Stimulated activated CD8-positive, alpha-beta memory T cell treated with anti-CD3 and anti-CD28 coated beads, Interleukin-7, amount 100 ng/mL, for 48 hours (primary cell): ENCODE measurements around the gene PARP12.

Experiments used
- DNase-seq, 2 donors: peaks; one replicate each; pipeline ENCODE4 v3.0.0-alpha.2; 2020; ENCODE audit warnings: low read depth in 1 of 2; ENCODE audit errors: extremely low read depth in 1 of 2

Gene PARP12

DNA sequence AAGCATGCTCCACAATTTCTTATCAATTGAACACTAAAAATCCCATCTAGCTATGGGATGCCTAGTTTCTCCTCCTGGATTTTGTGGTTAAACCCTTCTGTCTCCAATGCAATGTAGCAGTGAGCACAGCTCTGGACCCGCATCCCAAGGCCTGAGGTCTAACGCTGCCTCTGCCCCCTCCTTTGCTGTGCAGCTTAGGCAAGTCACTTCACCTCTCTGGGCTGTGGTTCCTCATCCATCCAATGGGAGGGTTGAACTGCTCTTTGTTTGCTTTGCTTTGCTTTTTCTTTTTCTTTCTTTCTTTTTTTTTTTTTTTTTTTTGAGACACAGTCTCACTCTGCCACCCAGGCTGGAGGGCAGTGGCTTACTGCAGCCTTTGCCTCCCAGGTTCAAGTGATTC is 69.2 kb downstream of the PARP12 start:
- no peak for DNase-seq

DNA sequence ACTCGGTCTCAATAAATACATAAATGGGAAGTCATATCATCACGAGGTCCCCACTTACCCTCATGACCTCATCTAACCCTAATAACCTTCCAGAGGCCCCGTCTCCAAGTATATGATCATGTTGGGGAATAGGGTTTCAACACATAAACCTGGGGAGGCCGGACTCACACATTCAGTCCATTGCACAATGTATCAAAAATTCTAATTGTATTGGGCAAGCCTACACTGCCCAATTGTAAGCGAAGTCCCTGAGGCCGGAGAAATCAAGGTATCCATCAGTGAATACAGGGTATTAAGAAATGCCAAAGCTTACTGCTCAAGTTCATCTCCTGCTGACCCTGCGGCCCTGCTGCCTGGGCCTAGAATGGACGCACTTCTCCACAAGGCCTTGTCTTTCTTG is 69.6 kb downstream of the PARP12 start:
- no peak for DNase-seq

DNA sequence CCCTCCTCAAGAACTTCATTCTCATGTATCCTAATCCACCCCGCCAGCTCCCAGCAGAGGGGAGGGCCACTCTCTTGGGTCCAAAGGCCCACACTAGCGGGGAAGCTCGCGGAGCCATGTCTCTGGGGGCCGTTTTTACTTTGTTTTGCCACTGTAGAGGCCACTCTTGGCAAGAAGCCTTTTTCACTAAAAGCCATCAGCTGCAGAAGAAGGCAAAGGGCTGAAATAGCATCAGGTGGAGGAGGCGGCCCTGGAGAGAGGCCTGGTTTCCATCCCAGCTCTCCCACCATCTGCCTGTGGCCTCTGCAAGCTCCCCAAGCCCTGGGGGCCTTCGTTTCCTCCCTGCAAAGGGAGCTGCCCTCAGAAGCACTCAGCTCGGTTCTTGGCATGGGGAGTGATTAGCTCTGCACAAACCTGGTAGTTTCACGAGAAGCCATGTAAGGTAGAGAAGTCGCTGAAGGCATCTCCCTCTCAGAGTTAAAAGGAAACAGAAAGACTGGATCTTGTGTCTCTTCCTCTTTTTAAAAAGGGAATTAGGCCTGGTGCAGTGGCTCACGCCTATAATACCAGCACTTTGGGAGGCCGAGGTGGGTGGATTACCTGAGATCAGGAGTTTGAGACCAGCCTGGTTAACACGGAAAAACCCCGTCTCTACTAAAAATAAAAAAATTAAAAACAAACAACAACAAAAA is 70.3 kb downstream of the PARP12 start:
- no peak for DNase-seq

DNA sequence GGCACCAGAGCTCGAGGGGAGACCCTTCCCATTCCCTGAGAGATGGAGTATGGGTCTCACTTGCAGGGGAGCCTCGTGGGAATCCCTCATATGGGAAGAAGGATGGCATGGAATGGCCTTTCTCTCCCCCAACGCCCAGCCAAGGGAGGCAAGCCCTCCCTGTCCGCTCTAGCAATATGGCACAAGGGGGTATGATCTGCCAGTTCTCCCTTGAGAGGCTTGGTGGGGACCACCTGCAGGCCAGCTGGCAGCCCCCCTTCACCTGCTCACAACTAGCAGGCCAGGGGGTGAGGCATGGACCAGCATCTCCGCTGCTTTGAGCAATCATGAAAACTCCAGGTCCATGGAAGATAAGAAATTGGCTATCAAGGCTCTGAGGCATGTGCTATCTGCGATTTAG is 70.8 kb downstream of the PARP12 start:
- no peak for DNase-seq

DNA sequence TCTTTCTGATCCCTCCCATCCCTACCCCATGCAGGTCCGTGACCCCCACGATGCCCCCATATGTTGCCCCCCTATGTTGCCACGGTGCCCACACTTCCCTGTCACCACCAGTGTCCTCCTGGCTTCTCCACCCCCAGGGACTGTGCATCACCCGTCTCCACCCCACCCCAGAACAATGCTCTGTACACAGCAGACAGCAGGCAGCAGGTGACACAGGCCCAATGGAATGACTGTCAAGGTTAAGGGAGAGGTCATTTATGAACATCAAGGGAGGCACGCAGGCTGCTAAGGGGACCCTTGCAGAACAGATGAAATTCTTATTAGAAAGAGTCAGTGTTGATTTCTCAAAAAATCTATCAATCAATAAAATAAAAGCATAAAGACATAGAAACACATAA is 71.5 kb downstream of the PARP12 start:
- no peak for DNase-seq

DNA sequence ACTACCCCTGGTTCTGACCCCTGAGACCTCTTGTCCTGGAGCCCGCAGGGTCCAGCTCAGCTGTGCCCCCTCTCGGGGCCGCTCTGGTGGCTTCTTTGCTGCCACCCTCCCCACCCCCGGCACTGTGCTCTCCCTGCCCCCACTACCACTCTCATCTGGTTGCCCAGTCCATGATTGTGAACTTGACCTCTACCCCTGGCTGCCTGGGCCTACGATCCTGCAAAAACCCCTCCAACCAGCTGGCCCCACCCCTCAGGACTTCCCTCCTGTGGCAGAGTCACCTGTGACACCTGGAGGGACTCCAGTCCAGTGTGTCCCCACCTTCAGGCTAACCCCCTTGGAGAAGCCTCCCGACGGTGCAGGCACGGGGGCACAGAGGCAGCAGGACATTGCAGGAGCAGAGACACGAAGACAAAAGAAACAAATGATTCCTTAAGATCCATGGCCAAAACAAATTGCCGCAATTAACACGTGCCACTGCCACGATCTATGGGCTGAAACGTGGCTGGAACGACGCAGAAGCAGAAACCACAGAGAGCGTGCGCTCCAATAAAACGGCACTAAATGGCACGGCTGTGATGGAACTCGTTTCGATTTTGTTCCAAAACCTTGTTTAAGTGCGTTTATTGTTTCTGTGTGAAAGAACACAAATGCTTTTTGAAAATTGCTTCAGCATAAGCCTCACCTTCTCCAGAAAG is 72.0 kb downstream of the PARP12 start:
- no peak for DNase-seq

DNA sequence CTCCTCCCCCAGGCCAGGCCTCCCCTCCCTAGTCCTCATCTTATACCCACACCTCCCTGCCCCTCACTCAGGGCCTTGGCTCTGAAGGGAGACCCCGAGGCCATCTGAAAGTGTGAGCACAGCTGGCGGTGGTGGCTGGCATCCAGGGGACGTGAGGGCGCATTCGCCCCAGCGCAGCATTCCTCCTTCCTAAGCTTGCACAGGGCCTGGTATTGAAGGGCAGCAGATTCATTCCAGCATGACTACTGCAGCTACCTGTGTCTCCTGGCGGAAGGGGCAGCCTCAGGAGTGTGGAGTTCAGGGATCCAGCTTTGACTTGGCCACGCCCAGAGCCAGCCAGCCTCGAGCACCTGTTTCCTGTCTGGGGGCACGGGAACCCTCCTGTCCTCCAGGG is 72.6 kb downstream of the PARP12 start:
- no peak for DNase-seq

DNA sequence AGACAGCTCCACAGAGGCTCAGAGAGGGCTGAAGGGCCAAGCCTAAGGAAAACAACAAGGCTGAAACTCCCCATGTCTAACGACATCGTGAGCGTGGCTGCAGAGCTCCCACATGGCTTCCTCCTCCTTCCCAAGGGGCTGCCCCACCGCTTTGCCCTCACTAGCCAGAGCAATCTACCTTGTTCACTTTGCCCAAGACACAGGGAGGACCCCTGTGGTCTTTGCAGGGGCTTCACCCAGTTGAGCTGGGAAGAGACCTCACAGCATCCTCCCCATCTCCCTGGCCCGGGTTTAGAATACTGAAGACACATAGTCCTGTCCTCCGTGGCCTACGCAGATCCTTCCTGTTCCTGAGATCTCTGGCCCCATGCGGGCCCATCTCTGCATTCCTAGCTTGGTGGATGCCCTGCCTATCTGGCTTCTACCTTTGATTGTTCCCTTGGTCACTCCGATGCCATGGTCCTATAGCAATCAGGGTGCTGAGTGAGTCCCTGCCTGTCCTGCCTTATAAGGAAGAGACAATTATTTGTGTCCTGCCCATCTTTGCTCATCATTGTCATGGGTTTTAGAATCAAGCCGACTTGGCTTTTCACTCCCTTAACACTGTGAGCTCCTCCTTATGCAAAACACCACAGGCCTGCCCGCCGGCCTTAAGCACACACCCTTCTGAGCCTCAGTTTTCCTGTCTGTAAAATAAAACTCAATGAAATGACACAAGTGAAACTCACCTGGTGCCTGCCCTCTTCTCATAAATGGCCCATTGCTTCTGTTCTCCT is 73.2 kb downstream of the PARP12 start:
- DNase-seq, result no peak

DNA sequence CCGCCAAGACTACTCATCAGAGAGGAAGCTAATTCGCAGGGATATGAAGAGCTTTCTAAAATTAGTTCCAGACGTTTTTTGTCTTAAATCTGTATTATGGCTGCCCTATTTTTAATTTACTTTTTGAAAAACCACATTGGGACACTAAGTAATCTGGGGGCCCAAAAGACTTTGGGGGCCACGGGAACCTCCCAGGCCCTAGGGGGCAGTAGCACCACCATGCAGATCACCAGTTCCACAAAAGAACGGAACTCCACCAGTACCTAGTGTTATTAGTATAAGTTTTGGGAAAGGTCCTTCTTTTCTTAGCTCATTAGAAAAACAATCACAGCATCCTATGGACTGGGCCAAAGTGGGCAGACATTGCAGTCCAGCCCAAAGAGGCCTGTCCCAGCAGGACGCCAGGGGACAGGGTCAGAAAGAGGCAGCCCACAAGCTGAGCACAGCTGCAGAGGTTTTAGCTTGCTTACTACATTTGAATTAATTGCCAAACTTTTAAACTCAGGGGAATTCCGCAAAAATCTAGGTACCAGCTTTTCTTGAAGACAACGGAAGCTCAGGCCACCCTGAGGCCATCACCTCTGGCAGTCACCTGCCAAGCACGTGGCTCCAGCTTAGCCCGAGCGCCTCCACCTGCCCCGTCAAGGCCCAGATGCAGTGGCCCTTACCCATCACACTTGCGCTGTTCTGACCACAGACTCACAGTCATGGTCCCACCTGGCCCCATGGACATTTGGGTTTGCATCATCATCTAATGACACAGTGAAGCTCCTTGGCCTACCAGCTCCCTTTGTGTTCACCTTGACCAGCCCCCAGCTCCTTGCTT is 74.8 kb downstream of the PARP12 start:
- DNase-seq, result no peak

DNA sequence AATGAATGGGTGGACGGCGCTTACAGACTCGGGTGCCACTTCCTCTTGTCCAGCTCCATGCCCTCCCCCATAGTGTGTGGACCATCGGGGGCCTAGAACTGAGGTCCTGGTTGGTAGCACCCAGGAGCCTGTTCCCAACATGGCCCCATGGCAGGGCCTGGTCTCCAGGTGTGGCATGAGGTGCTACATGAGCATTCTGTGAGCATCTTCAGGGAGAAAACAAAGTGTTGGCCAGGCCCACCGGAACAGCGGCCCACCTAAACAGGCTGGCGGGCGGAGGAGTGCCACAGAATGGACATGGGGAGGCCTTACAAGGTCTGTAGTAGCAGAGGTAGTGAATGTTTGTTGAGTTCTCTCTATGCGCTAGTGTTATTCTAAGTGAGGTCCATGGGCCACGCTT is 76.9 kb downstream of the PARP12 start:
- no peak for DNase-seq

DNA sequence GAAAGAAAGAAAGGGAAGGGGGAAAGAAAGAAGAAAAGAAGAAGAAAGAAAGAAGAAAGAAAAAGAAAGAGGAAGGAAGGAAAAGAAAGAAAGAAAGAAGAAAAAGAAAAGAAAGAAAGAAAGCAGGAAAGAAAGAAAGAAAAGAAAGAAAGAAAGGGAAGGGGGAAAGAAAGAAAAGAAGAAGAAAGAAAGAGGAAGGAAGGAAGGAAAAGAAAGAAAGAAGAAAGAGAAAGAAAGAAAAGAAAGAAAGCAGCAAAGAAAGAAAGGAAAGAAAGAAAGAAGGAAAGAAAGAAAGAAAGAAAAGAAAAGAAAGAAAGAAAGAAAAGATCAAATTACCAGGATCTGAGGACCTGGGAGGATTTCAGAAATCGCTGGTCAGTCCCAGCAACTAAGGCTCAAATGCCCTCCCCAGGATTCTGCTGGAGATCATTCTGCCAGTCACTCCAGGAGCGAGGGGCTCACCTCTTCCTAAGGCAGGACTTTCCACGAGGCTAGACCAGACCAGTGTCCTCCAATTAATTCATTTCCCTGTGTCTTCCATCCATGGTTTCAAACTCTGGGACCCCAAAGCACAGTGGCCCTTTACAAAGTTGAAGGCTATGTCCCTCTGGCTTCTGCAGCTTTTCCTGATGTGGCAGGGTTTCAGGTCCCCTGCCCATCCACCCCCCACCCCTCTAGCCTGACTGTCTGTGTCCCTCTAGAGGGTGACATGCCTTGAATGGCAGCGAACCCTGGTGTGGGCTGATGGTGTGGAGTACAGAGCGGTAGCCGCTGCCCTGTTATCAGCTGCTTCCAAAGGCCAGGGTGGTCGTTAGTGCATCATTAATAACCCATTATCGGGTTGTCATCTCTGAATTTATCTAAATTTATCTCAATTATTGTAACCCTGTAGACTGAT is 77.9 kb downstream of the PARP12 start:
- DNase-seq, result no peak

DNA sequence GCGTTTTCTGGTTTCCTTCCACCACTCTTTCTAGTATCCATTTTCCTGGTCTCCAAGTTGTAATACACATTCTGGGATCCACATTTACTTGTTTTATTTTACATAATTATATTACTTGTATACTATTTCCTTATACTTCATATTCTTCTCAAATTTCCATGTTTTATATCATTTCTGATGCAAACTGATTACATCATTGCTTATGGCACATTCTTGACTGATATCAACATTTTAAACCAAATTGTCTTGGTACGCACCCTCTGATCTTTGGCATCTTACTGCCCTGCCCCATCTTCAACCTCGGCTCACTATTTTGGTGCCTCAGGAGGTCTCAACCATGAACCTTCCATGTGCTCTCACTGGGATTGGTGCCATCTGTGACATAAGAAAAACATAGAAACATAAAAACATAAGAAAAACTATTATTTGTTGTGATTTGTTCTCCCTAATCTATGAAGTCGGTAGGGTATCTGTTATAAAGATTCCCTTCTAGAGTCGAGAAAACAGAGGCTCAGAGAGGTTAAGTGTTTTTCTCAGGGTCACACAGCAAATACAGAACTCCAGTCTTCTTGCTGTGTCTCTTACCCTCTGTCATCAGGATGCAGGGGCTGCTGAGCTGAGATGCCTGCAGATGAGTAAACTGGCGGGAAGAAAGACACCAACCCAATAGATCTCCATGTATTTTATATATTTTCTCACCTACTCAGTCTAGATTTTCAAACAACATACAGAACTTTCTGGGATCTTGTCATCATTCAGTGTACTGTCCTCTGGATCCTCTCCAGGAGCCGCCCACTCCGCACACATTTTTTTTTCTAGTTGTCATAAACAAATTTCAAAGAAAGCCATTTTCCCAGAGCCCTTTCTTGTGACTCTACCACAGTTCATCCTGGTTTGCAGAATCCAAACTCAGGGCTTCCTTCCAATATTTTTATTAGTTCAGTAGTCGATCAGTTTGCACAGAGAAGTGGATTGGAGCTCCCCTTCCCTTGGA is 79.5 kb downstream of the PARP12 start:
- DNase-seq, result no peak

DNA sequence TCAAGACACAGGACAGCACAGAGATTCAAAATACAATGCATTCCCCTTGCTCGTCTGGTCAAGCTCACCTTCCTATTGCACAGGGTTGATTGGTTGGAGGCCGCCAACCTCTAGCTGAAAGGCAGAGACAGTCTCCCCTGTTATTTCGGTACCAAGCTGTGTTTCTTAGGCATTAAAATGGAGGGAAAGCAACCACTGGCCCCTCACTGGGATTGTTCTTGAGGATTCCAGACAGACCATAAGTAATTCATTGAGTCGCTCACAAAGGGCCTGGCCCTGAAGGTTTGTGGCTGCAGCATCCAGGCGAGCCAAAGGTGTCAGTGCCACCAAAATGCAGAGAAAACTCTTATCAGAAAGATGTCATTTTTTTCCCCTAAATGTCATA is 81.2 kb downstream of the PARP12 start:
- DNase-seq, result no peak

DNA sequence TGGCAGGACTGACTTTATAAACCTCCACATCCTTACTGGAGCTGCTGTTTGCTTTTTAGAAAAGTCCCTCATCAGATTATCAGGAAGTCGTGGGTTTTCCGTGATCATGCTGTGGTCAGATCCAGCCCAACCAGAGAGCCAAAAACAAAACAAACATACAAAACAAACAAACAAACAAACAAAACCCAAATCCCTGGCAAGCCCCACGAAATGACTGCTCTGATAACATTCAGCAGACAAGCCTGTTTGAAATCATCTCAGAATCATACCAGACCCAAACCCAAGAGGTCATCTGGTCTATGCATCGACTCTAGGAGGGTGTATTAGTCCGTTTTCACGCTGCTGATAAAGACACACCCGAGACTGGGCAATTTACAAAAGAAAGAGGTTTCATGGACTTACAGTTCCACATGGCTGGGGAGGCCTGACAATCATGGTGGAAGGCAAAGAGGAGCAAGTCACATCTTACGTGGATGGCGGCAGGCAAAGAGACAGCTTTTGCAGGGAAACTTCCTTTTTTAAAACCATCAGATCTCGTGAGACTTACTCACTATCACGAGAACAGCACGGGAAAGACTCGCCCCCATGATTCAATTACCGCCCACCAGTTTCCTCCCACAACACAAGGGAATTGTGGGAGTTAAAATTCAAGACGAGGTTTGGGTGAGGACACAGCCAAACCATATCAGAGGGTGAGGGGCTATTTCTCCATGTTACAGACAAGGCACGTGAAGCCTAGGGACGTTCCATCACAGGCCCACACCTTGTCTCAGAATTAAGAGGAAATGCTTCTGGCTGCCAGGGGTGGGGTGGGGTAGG is 85.7 kb downstream of the PARP12 start:
- DNase-seq, result no peak

DNA sequence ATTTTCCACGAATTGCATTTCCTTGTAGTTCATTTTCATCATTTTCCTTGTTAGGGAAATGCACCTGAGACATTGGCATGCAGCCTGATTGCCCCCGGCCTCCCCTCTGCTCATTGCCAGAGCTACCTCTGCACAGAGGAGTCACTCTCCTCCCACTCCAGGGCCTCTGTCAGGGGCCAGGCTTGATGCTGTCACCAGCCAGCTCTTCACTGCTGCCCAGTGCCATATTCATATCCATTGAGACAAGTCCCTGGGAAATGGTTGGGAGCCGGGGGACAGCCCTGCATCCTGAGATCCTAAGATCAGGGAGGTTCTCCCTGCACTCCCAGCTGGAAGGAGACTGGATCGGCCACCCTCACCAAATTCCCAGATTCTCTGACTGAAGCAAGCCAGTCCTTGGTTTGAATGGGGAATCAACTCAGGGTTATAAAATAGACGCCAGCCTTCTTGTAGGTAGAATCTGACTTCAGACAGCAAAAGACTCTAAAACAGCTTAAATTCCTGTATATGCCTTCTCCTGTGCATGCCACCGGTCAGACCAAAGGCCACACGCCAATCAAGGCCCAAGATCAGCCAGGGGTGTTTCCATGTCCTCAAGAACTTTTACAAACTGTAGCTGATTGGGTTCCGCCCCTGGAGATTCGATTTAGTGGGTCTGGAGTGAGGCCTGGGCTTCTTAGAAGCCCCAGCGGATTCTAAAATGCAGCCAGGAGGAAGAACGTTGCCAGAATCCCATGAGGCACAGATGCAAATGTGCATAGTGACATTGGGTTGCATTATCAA is 86.5 kb downstream of the PARP12 start:
- no peak for DNase-seq

DNA sequence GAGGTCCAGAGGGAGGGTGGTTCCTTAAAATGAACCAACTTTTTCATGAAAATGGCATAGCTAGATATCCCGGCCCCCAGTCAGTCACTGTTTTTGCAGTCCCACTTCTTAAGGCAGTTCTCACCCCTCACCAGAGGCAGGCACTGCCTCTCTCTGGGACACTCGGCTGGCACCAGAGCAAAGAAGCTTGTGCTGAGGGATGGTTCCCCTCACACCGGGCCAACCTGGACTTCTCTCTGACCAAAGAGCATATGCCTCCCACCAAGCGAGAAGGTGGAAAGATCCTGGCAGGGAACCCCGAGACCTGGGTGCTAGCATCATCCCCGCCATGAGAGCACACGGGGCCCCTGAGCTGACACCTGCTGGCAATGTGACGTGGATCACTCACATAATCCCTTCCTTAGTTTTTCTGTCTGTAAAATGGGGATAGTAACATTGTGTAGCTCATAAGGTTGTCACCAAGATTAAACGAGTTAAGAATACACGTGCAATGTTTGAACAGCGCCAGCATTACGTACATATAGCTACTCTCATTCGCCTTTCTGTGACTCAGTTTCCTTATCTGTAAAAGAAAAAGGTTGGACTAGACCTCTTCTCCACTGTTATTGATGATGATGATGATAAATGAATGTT is 88.5 kb downstream of the PARP12 start:
- DNase-seq, result no peak
